Stimulated activated CD8-positive, alpha-beta memory T cell treated with anti-CD3 and anti-CD28 coated beads, Interleukin-15, amount 100 ng/mL, for 4 hours (primary cell): ENCODE results near the gene PXN.

Experiments
- DNase-seq, 2 donors: peaks; one replicate each; pipeline ENCODE4 v3.0.0-alpha.2; 2020; ENCODE audit warnings: low read depth in 2 of 2

PXN gene

DNA sequence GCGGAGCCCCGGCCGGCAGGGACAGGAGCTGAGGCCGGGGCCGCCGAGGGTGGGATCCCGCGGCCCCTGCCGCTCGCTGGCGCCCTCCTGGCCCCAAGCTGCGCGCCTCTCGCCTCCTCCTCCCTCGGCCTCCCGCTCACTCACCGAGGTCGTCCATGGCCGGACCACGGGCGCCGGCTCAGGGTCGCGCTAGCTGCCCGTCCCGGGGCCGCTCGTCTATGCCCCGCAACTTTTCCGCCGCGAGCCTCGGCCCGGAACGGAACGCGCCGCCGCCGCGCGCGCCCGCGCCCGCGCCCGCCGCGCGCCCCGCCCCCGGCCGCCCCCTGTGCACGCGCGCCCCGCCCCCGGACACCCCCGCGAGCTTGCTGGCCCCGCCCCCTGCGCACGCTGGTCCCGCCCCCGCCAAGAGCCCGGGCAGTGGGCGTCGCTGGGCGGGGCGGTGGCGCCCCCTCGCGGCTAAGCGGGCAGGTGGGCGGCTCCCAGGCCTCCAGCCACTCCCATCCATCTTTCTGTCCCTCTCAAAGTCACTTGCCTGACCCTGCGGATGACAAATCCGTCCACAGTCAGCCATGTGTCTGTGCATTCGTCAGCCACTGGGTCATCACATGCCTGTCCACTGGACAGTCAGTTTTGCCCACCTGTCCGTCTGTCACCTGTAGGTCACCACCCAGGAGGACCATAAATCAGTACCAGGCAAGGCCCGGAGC is at the start of gene PXN:
PXN (minus strand) TSS at position 258 of the 707 bp plus-strand sequence; CDS start at position 157, 101 bp downstream.
- DNase-seq = peak; percentile 70 to 78

DNA sequence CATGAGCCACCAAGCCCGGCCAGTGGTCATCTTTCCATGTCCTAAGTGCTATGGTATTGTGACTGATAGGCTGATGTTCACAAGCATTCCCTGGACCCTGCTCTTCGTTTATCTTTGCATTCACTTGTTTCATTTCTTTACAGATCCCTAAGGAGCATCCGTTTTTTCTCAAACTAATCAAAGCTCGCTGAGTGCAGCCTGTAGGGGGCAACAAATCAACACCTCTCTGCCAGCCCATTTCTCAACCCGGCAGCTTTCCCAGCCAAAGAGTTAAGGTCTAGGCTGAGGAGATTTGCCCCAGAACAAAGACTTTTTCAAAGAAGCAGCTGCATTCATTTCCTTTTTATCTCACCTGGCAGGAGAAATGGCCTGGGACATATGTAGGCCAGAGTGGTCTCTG is 48.7 kb upstream of the PXN start:
- no peak for DNase-seq

DNA sequence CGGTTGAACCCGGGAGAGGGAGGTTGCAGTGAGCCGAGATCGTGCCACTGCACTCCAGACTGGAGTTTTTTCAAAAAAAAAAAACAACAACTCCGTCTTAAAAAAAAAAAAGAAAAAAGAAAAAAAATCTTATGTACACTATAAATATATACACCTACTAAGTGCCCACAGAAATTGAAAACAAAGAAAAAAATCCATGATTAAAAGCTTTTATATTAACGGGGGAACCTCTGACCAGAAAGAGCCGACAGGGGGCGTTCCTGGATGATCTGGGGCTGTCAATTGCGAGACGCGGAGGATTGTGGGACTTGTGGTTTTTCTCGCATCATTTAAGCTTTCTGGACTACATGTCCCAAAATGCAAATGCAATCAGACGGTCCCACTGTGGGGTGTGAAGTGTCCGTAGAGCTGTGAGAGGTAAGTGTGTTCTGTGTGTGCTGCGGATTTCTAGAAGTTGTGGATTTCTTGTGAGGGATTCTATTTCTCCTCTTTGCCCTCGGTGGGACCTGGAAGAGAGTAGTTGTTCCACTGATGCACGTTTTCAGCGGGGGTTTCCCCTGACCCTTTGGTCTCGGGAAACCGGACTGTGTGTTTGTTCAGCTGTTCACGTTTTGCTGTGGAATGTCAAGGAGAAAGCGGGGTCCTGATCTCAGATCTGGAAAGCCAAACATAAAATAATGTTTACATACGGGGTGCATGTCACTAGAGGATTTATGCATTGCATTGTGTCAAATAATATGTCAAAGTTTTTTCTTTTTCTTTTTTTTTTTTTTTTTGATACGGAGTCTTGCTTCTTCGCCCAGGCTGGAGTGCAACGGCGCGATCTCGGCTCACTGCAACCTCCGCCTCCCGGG is 36.7 kb upstream of the PXN start, which contains the start of gene SIRT4:
SIRT4 (plus strand) TSS at position 360 of the 854 bp plus-strand sequence. CDS start 1,241 bp downstream, outside the sequence.
- peak; percentile 65 to 82 for DNase-seq

DNA sequence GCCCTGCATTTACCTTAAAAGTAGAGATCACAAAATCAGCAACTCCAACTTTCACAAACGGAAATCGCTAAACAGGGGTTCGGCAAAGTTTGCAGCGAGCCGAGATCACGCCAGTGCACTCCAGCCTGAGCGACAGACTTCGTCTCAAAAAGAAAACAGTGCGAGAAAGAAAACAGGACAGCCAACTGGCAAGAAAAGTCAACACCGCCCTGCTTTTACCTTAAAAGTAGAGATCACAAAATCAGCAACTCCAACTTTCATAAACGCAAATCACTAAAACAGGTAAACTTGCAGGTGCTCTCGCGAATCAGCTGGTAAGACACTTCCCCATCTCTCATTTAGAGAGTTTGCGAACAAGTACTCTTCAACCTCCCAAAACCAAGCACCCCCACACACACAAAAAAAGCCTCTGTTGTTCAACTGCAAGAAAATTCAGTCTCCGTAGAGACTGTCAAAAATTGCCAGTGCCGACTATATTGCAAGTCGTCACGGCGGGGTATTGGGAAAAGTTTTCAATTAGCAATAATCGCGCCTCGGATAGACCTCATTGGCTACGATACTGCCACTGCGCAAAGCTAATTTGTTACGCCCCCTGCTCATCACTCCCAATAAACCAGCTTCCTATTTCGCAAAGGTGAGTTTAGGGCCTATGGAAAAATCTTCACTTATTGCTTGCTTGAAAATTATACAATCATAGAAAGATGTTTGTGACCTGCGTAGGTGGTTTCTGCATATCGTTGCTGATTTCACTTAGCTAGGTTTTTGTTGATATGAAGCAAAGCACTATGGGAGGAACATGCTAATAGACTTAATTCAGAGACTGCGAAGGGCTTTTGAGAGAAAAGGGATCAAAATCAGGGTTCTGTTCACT is 27.4 kb upstream of the PXN start, which contains the start of gene RNU4-1:
RNU4-1 (minus strand) TSS at position 577 of the 871 bp plus-strand sequence.
- DNase-seq = peak; percentile 45 to 72

DNA sequence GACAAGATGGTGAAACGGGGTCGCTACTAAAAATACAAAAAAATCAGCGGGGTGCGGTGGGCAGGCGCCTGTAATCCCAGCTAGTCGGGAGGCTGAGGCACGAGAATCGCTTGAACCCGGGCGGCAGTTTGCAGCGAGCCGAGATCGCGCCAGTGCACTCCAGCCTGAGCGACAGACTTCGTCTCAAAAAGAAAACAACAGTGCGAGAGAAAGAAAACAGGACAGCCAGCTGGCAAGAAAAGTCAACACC is 26.8 kb upstream of the PXN start:
- no peak for DNase-seq

DNA sequence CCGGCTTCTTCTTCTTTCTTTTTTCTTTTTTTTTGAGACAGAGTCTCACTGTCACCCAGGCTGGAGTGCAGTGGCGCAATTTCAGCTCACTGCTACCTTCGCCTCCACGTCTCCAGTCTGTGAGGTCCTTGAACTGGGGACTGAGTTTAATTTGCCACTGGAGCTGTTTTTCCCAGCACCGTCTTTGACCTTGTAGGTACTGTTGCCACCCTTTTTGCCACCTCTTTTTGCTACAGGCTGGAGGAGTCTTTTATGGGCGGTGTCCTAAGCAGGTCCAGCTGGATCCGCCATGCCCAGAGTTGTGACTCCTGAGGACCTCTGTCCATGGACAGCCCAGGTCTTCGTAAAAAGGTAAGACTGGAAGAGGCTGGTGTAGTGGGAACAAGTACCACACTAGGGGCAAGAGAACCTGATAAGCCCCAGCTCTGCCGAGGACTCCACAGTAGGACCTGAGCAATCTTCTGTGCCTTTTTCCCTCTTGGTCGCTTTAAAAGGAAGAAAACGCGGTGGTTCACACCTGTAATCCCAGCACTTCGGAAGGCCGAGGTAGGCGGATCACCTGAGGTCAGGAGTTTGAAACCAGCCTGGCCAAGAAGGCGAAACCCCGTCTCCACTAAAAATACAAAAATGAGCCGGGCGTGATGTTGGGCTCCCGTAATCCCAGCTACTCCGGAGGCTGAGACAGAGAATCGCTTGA is 25.2 kb upstream of the PXN start:
- no peak for DNase-seq

DNA sequence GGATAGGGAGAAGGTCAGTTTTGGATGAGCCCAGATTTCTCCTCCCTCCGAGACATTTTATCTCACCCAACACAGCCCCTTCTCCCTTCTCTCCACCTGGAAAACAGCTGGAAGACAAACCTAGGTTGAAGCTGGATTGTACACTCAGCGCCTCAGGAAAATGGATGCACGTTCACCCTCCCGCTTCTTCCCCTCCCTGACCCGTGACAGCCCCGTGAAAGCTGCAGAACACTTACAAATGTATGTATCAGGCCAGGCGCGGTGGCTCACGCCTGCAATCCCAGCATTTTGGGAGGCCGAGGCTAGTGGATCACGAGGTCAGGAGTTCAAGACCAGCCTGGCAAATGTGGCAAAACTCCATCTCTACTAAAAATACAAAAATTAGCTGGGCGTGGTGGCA is 22.0 kb upstream of the PXN start:
- DNase-seq = no peak

DNA sequence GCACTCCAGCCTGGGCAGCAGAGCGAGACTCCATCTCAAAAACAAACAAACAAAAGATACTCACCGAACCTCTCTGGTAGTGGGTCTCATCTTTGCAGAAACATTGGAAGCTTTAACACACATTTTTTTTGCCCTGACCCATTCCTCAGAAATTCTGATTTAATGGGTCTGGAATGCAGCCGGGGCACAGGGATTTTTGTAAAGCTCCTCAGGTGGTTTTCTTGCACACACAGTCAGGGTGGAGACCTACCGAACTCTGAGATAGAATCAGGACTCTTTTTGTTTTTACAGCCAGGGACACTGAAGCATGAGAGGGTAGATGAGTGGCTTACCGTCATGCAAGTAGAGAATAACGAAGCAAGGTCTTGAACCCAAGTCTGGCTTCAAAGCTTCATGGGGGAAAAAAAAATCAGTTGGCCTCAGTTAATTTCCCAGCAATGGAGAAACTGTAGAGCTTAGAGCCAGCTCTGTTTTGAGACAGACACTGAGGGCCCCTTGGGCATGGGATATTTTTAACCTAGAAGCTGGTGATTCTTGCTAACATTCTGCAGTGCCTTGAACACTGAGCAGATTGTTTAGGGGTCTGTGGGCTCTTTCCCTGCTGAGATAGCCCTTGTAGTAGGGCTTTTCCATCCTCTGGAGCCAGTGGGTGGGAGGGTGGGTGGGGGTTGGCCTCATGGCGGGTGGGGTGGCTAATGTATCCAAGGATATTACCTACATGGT is 21.4 kb upstream of the PXN start:
- DNase-seq = no peak

DNA sequence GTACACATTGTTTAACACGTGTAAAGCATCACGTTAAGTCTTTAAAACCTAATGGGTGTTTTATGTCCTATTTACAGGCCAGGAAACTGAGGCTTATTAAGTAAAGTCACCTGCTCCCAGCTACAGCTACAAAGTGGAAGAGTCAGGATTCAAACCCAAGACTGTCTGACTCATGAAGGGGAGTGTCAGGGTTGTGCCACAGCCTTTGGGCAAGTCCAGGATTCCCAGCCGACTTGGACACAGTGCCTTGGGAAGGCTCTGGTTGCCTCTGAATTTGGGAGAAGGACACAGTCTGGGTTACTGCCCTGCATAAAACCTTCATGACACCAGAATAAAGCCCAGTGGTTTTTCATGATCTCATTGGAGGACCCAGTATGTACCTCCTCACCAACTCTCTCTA is 18.9 kb upstream of the PXN start:
- no peak for DNase-seq

DNA sequence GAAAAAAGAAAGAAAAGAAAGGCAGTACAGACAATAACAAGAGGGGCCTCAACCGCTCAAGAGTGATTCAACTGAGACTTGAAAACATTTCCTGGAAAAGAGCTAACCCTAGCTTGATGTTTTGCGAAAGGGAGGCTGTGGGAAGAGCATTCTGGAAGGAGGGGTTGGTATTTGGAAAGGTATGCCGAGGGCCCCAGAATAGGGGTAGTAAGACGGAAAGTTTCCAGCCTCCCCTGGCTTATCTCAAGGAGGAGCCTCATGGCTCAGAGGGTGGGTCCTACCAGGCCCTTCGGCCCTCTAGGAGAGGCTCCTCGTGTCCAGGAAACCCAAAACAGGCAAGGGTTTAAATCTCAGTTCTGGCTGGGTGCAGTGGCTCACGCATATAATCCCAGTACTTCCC is 17.8 kb upstream of the PXN start:
- no peak for DNase-seq

DNA sequence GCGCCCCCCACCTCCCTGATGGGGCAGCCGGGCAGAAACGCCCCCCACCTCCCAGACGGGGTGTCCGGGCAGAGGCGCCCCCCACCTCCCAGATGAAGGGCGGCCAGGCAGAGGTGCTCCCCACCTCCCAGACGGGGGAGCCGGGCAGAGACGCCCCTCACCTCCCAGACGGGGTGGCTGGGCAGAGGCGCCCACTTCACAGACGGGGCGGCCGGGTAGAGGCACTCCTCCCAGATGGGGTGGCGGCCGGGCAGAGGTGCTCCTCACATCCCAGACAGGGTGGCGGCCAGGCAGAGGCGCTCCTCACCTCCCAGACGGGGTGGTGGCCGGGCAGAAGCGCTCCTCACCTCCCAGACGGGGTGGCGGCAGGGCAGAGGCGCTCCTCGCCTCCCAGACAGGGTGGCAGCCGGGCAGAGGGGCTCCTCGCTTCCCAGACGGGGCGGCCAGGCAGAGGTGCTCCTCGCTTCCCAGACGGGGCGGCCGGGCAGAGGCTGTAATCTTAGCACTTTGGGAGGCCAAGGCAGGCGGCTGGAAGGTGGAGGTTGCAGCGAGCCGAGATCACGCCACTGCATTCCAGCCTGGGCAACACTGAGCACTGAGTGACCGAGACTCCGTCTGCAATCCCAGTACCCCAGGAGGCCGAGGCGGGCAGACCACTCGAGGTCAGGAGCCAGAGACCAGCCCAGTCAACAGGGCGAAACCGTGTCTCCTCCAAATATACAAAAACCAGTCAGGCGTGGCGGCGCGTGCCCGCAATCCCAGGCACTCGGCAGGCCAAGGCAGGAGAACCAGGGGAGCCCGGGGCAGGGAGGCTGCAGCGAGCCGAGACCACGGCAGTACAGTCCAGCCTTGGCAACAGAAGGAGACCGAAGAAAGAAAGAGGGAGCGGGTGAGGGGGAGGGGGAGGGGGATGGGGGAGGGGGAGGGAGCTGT is 12.9 kb upstream of the PXN start:
- DNase-seq = no peak

DNA sequence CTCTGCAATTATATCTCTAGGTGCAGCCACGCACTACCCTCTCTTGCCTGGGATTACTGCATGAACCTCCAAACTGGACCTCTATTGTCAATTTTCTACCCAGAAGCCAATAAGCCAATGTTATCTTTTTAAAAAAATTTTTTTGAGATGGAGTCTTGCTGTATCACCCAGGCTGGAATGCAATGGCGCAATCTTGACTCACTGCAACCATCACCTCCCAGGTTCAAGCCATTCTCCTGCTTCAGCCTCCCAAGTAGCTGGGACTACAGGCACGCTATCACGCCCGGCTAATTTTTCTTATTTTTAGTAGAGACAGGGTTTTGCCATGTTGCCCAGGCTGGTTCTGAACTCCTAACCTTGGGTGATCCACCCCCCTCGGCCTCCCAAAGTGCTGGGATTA is 11.2 kb upstream of the PXN start:
- no peak for DNase-seq

DNA sequence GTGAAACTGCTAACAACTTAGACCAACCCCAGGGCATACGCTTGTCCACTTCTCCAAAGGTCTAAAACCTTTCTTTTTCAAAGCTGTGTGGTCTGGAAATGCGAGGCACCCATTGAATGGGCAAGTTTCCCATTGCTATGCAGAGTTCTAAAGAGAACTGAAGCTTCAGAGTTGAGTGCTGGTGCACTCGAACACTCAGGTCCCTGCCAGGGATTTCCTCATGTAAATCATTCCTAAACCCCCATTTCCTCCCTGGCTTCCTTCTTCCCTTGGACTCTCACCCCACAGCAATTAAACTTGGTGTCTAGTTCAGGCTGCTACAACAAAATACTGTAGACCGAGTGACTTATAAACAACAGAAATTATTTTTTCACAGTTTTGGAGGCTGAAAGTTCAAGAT is 2.2 kb upstream of the PXN start:
- no peak for DNase-seq

DNA sequence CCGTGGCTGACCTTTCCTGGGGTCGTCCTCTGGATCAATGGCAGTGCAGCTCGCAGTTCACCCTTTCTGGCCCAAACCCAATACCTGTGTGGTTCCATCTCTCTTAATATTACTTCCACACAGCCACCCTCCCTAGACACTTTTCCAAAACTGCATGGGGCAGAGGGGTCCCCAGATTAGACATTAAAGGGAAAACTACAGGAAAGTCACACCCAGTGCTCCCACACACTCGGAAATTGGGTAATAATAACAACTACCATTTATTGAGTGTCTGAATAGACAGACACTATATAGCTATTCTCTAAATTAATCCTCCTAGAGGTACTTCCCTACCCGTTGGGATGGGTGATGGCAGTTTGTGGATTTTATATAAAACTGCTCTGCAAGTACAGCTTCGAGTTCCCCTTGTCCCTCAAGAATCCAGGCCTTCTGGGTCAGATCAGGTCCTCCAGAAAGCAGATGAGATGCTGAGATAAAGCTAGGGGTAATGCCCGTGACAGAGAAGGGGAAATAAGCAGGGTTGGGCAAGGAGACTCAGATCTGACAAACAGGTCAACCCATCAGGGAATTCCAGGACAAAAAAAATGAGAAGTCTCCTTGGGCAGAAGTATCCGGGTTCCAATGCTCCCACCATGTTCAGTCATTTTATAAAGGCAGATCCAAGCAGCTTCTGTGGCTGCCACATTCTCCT is 795 bp upstream of the PXN start:
- no peak for DNase-seq

DNA sequence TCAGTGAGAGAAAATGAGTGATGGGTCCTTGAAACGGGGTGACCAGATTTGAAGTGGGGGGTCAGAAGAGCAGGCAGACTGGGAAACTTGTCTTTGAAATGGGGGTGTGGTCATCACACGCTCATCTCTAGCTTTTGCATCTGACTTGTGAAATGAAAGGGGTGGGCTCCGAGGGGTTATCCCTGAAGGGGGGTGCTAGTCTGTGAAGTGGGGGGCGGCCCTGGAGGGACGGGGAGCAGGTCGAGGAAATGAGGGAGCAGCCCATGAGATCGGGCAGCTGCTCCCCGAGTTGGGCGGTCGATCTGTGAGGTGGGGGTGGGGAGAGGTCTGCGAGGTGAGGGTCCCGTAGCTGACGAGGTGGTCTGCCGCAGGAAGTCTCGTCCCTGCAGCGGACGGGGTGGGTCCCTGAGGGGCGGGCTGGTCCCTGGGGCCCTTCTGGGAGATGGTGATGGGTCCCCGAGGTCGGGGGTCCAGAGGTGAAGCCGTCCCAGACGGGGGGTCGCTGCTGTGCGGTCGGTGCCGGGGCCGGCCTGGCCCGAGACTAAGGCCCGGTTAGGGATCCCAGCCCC is 542 bp downstream of the PXN start:
- no peak for DNase-seq

DNA sequence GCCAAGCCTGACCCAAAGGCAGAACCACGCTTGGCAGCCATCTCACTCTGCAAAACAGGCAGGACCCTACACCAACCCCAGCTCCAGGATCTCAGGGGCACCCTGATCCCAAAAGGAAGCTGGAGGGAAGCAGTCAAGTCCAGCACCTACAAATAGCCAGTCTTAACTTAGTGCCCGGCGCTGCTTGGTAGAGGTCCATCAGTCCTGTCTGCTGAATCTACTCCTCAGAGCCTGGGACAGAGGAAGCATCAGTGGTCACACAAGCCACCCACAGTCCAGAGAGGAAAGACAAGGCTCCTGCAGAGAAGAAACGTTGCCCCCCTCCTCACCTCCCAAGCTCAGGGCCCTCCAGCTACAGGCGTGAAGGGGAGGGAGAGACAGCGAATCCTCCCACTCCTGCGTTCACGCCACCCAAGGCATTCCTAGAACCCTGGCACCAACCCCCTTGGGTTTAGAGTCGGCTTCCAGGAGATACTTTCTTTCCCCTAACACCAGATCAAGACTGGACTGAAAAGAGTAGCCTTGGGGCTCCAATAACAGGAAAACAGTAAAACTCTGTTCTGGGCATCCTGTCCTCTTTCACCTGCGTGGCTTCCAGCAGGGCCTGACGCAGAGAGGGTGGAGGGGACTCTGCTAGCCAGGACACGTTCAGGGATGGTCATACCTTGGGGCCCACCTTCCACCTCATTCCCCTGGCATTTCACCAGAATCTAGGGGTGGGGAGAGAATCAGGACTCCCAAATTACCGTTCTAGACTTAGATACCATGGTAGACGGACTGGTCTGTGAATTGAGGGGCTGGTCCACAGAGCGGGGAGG is 1.2 kb downstream of the PXN start:
- DNase-seq = no peak

DNA sequence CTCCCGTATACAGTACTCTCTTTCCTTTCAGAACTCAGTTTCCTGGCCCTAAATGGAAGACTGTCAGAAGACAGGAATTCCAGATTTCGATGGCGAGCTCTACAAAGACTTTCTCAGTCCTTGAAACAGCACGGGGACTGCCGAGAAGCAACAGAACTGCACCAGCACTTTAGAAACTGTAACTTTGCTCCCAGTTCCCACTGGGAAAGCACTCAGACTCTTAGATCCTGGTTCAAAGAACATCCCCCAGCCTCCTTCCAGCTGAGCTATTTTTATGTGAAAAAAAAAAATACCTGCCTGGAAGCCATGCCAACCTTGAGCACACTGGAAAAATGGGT is 1.8 kb downstream of the PXN start:
- no peak for DNase-seq
